T-helper 2 cell treated with Interferon-gamma antibody and Interleukin-4, amounts not matched to agents 5 μg/mL and 100 μg/mL, for 36 hours (primary cell): ENCODE data around the gene LRRN1.

Experiments used
- DNase-seq: peaks from one replicate; pipeline ENCODE4 v3.0.0; 2021; ENCODE audit warnings: low spot score
- H3K27ac Mint-ChIP-seq: one replicate; pipeline ENCODE4 v1.8.0; 2021; ENCODE audit warnings: mild to moderate bottlenecking, mixed read lengths
- H3K27me3 Mint-ChIP-seq: one replicate; pipeline ENCODE4 v1.8.0; 2021; ENCODE audit warnings: low read depth, mixed read lengths
- H3K36me3 Mint-ChIP-seq: one replicate; pipeline ENCODE4 v1.8.0; 2021; ENCODE audit warnings: low read depth, mixed read lengths
- H3K4me1 Mint-ChIP-seq: one replicate; pipeline ENCODE4 v1.8.0; 2021; ENCODE audit warnings: low read depth, mixed read lengths
- H3K4me3 Mint-ChIP-seq: one replicate; pipeline ENCODE4 v1.8.0; 2022; ENCODE audit warnings: mild to moderate bottlenecking, moderate library complexity, mixed read lengths
- H3K9me3 Mint-ChIP-seq: one replicate; pipeline ENCODE4 v1.8.0; 2021; ENCODE audit warnings: mixed read lengths

Gene LRRN1

GRCh38 chr3:3792391-3792790 lies 6.8 kb upstream of the LRRN1 start:
- Mint-ChIP-seq H3K27ac (no peak overlapping the region), H3K4me3 (no peak overlapping the region), H3K4me1 (no peaks in the 10 kb centered on the region), H3K9me3 (no peaks in the 10 kb centered on the region), H3K36me3 (no peaks in the 10 kb centered on the region), H3K27me3 (peaks cover 12% of the 10 kb centered on the region)
- no peak for DNase-seq

GRCh38 chr3:3798631-3799113 lies 559 bp upstream of the LRRN1 start:
- Mint-ChIP-seq H3K4me3 (peak overlapping the region; percentile 85), H3K27me3 (peaks cover 60% of the 10 kb centered on the region), H3K4me1 (peaks cover 12% of the 10 kb centered on the region), H3K9me3 (no peaks in the 10 kb centered on the region), H3K36me3 (no peaks in the 10 kb centered on the region), H3K27ac (no peak overlapping the region)
- peak; percentile 7 for DNase-seq

- Mint-ChIP-seq H3K4me1 (peaks cover 12% of the 10 kb centered on the region), H3K27ac (no peak overlapping the region), H3K9me3 (no peaks in the 10 kb centered on the region), H3K4me3 (peak overlapping the region; percentile 64), H3K27me3 (peaks cover 60% of the 10 kb centered on the region), H3K36me3 (no peaks in the 10 kb centered on the region)
- DNase-seq = no peak
Observed at GRCh38 chr3:3800080-3800455, 837 bp downstream of the LRRN1 start.

- Mint-ChIP-seq H3K27me3 (peaks cover 63% of the 10 kb centered on the region), H3K27ac (no peak overlapping the region), H3K9me3 (no peaks in the 10 kb centered on the region), H3K4me3 (no peak overlapping the region), H3K4me1 (peaks cover 12% of the 10 kb centered on the region), H3K36me3 (no peaks in the 10 kb centered on the region)
- no peak for DNase-seq
Observed at GRCh38 chr3:3800685-3801493, 1.7 kb downstream of the LRRN1 start.

- H3K36me3 Mint-ChIP-seq = no peaks in the 10 kb centered on the region
- peaks cover 61% of the 10 kb centered on the region for H3K27me3 Mint-ChIP-seq
- H3K27ac Mint-ChIP-seq = no peak overlapping the region
- no peak overlapping the region for H3K4me3 Mint-ChIP-seq
- DNase-seq = no peak
- H3K4me1 Mint-ChIP-seq = peaks cover 12% of the 10 kb centered on the region
- no peaks in the 10 kb centered on the region for H3K9me3 Mint-ChIP-seq
Observed at GRCh38 chr3:3801494-3801841, 2.2 kb downstream of the LRRN1 start.

GRCh38 chr3:3802046-3802445 lies 2.8 kb downstream of the LRRN1 start:
- Mint-ChIP-seq H3K27ac (no peak overlapping the region), H3K4me3 (no peak overlapping the region), H3K36me3 (no peaks in the 10 kb centered on the region), H3K4me1 (peaks cover 12% of the 10 kb centered on the region), H3K9me3 (no peaks in the 10 kb centered on the region), H3K27me3 (peaks cover 55% of the 10 kb centered on the region)
- DNase-seq = no peak

- Mint-ChIP-seq H3K27ac (no peak overlapping the region), H3K9me3 (no peaks in the 10 kb centered on the region), H3K4me3 (no peak overlapping the region), H3K4me1 (peaks cover 5% of the 10 kb centered on the region), H3K36me3 (no peaks in the 10 kb centered on the region), H3K27me3 (peaks cover 37% of the 10 kb centered on the region)
- DNase-seq = no peak
Observed at GRCh38 chr3:3804560-3804959, 5.3 kb downstream of the LRRN1 start.

- DNase-seq = no peak
- no peak overlapping the region for H3K27ac Mint-ChIP-seq
- no peaks in the 10 kb centered on the region for H3K4me1 Mint-ChIP-seq
- H3K27me3 Mint-ChIP-seq = peaks cover 24% of the 10 kb centered on the region
- no peaks in the 10 kb centered on the region for H3K36me3 Mint-ChIP-seq
- no peaks in the 10 kb centered on the region for H3K9me3 Mint-ChIP-seq
- no peak overlapping the region for H3K4me3 Mint-ChIP-seq
Observed at GRCh38 chr3:3806092-3806491, 6.9 kb downstream of the LRRN1 start.

- Mint-ChIP-seq H3K4me3 (no peak overlapping the region), H3K27me3 (peaks cover 16% of the 10 kb centered on the region), H3K36me3 (no peaks in the 10 kb centered on the region), H3K9me3 (no peaks in the 10 kb centered on the region), H3K4me1 (no peaks in the 10 kb centered on the region), H3K27ac (no peak overlapping the region)
- no peak for DNase-seq
Observed at GRCh38 chr3:3806856-3807255, 7.6 kb downstream of the LRRN1 start.

- Mint-ChIP-seq H3K36me3 (no peaks in the 10 kb centered on the region), H3K9me3 (no peaks in the 10 kb centered on the region), H3K4me1 (no peaks in the 10 kb centered on the region), H3K4me3 (no peak overlapping the region), H3K27ac (no peak overlapping the region), H3K27me3 (no peaks in the 10 kb centered on the region)
- no peak for DNase-seq
Observed at GRCh38 chr3:3813013-3813412, 13.8 kb downstream of the LRRN1 start.

GRCh38 chr3:3815206-3815605 lies 16.0 kb downstream of the LRRN1 start:
- no peak for DNase-seq
- no peaks in the 10 kb centered on the region for H3K4me1 Mint-ChIP-seq
- no peak overlapping the region for H3K27ac Mint-ChIP-seq
- no peaks in the 10 kb centered on the region for H3K9me3 Mint-ChIP-seq
- no peaks in the 10 kb centered on the region for H3K27me3 Mint-ChIP-seq
- no peaks in the 10 kb centered on the region for H3K36me3 Mint-ChIP-seq
- H3K4me3 Mint-ChIP-seq = no peak overlapping the region

- no peaks in the 10 kb centered on the region for H3K36me3 Mint-ChIP-seq
- no peaks in the 10 kb centered on the region for H3K27me3 Mint-ChIP-seq
Observed at GRCh38 chr3:3816034-3816433, 16.8 kb downstream of the LRRN1 start.

GRCh38 chr3:3817865-3818264 lies 18.6 kb downstream of the LRRN1 start:
- DNase-seq = no peak

More at GRCh38 chr3:3816034-3816433, 16.8 kb downstream of the LRRN1 start:
- no peak overlapping the region for H3K4me3 Mint-ChIP-seq
- H3K4me1 Mint-ChIP-seq = no peaks in the 10 kb centered on the region
- H3K9me3 Mint-ChIP-seq = no peaks in the 10 kb centered on the region
- no peak for DNase-seq
- no peak overlapping the region for H3K27ac Mint-ChIP-seq

GRCh38 chr3:3821777-3822176 lies 22.5 kb downstream of the LRRN1 start:
- DNase-seq = no peak
- no peak overlapping the region for H3K4me3 Mint-ChIP-seq
- no peaks in the 10 kb centered on the region for H3K4me1 Mint-ChIP-seq
- no peak overlapping the region for H3K27ac Mint-ChIP-seq
- no peaks in the 10 kb centered on the region for H3K27me3 Mint-ChIP-seq
- no peaks in the 10 kb centered on the region for H3K36me3 Mint-ChIP-seq
- no peaks in the 10 kb centered on the region for H3K9me3 Mint-ChIP-seq

More at GRCh38 chr3:3817865-3818264, 18.6 kb downstream of the LRRN1 start:
- Mint-ChIP-seq H3K36me3 (no peaks in the 10 kb centered on the region), H3K27me3 (no peaks in the 10 kb centered on the region), H3K9me3 (no peaks in the 10 kb centered on the region), H3K4me3 (no peak overlapping the region), H3K27ac (no peak overlapping the region), H3K4me1 (no peaks in the 10 kb centered on the region)

GRCh38 chr3:3825035-3825434 lies 25.8 kb downstream of the LRRN1 start:
- H3K27me3 Mint-ChIP-seq = no peaks in the 10 kb centered on the region
- H3K36me3 Mint-ChIP-seq = no peaks in the 10 kb centered on the region
- H3K9me3 Mint-ChIP-seq = no peaks in the 10 kb centered on the region
- H3K27ac Mint-ChIP-seq = no peak overlapping the region
- DNase-seq = no peak
- H3K4me1 Mint-ChIP-seq = no peaks in the 10 kb centered on the region
- H3K4me3 Mint-ChIP-seq = no peak overlapping the region
